HG02588 (cell line): ENCODE data around the gene CYP24A1.

ENCODE experiments used
- ATAC-seq: cut with Tn5 transposase; IDR thresholded peaks from one replicate; pipeline ENCODE4 v1.9.1; 2021; ENCODE audit warnings: mild to moderate bottlenecking, moderate library complexity; ENCODE audit not compliant: unreplicated experiment

Gene CYP24A1

GRCh38 chr20:54173653-54174456, at the start of gene CYP24A1:
Gene CYP24A1, minus strand, starts transcription at chr20:54173986. Its CDS starts 407 bp downstream, at chr20:54173579.
- no peak for ATAC-seq

DNA sequence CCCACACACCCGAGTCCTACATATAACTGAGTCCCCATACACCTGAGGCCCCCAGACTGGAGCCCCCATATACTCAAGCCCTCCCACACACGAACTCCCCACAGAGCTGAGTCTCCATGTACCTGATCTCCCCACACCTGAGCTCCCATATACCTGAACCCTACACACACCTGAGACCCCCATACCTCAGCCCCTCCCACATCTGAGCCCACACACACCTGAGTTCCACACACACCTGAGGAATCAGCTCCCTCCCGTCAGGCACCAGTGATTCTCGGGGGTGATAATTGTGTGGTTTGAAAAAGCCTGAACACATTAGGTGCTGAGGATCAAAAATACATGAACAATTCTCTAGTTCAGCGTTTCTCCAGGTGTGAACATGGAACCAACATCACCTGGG, 49.5 kb upstream of the CYP24A1 start:
- no peak for ATAC-seq

- no peak for ATAC-seq
Measured at GRCh38 chr20:54221996-54222890, 48.5 kb upstream of the CYP24A1 start.

DNA sequence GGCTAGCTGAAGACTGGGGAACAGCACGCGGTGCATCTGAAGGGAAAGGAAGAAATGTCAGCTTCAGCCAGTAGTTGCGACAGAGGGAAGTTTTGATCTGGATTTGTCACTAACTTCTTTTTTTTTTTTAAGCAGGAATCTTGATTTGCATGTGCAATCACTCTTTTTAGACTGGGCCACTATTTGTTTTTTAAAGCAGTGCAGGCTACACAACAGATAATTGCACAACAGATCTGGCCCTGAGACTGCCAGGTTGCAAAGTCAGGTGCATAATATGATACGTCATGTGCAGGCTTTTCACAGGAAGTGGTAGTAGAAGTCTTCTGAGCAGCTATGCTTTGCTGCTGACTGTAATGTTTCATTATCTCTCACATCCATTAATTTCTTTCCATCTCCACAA, 47.6 kb upstream of the CYP24A1 start:
- ATAC-seq = no peak

DNA sequence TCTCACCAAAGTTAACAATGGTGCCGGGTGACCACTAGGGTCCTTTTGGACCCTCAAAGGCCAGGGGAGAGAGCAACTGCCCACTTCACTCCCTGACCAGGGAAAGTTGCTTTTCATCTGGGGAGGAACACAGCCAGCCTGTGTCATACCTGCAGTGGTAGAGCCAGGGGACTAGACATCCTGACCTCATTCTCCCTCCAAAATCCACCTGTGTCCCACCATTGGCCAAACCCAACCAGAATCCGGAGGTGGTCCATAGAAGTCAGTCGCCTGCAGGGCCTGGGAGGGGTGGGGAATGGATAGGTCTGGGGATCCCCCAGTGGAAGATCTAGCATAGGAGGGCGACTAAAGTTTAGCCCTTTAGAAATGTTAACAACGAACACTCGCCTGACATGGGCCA, 46.9 kb upstream of the CYP24A1 start:
- no peak for ATAC-seq

DNA sequence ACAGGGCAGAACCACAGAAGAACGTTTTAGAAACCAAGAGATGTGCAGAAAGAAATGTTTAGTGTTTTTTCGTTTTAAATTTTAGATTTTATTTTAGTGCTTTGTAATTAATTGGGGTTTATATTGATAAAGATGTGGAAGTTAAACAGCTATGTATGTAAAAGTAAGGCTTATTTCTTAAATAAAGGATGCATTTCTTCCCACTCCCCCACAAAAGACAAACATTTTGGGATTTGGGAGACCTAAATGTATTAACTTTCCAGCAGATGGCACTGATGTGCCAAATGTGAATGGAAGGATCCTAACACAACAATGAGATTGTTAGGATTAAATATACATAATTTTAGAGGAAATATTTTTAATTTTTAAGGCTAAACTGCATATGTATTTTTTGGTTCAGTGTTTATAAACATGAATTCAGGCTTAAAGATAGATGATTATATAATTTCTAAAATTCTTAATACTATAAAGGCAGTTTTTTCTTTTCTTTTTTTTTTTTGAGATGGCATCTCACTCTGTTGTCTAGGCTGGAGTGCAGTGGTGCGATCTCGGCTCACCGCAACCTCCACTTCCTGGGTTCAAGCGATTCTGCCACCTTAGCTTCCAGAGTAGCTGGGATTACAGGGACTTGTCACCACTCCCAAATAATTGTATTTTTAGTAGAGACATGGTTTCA, 46.1 kb upstream of the CYP24A1 start:
- no peak for ATAC-seq

- no peak for ATAC-seq
Measured at GRCh38 chr20:54218470-54218869, 44.7 kb upstream of the CYP24A1 start.

DNA sequence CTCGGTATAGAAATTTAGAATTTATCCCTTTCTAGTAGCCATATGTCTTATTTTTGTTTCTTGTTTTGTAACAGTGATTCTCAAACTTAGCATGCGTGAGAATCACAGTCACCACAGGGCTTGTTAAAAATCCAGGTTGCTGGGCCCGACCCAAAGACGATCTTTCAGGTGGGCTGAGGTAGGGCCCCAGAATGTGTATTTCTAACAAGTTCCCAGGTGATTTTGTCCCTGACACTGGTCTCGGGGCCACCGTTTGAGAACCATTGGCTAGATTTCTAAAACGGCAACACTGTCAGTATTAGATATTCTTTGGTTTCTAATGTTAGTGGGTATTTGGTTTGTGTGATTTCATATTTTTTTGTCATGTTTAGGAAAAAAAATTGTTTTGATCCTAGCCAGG, 44.0 kb upstream of the CYP24A1 start:
- ATAC-seq = no peak

GRCh38 chr20:54215157-54215789, 41.5 kb upstream of the CYP24A1 start:
- no peak for ATAC-seq

- no peak for ATAC-seq
Measured at GRCh38 chr20:54214566-54214965, 40.8 kb upstream of the CYP24A1 start.

GRCh38 chr20:54212871-54213270, 39.1 kb upstream of the CYP24A1 start:
- no peak for ATAC-seq

DNA sequence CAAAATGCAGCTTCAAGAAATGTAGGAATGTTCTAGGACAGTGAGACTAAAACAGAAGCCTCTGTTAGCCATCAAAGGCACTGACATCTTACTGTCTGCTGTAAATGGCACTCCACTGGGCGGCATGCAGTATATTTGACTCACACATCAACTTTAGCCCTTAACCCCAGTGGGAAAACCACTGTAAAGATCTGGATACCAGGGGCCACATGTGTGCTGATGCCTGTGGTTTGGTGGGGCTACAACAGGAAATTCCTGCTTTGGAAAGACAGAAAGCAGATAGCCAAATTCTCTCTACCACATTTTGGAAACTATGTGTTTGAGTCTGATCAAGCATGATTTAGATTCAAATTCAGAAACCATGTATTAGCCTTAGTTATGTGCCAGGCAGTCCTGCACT, 38.4 kb upstream of the CYP24A1 start:
- ATAC-seq = no peak

DNA sequence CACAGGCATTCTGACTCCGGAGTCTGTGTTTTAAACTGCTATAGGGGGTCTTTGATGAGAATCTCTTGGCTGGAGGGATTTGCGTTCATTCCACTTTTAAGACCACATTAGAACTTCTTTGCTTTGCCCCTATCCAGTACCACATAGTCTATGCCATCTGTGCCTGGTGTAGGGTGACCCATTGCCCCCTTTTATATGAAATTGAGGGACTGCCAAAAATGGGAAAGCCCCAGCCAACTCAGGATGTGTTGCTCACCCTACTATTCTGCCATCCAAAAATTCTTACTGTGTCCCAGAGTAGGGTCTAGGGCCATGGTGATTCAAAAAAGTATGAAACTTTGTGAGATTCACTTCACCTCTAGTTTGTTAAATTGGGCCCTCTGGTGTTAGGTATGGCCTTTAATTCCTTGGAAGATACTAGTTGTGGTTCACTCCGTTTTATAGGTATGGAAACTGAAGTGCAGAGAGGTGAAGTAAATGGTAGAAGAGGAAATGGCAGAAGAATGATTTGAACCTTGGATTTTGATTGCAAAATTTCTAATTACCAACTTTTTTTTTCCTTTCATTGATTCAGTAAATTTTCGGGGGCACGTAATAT, 35.5 kb upstream of the CYP24A1 start:
- ATAC-seq = no peak

DNA sequence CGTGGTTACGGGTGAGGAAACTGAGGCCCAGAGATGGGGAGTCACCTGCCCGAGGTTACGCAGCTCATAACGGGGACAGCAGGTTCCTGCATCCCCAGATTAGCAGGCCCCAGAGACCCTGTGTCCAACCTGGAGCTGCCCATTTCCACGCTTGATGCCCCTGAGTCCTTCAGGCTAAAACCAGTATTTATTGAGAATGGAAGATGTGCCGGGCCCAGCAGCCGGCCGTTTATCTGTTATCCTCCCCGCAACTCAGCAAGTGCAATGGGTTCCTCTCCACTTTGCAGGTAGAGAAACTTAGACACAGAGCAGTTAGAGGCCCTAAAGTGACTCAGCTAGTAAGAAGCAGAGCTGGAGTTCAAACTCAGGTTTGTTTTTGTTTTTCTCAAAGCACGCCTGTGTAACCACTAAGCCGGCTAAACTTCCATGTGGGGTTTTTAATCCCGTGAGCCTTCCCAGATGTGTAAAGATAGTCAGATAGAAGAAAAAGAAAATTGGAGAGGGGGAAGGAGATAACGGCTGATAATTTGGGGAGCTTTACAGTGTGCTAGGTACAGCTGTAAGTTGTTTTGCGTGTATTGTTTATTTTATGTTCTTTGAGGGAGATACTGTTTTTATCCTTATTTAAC, 34.9 kb upstream of the CYP24A1 start:
- peak; percentile 2 for ATAC-seq

GRCh38 chr20:54207743-54208547, 34.2 kb upstream of the CYP24A1 start, which contains the start of gene PFDN4:
Gene PFDN4, plus strand, starts transcription at chr20:54208087. Its CDS starts 14 bp downstream, at chr20:54208101.
- peak; percentile 97 for ATAC-seq

GRCh38 chr20:54207053-54207742, 33.4 kb upstream of the CYP24A1 start:
- ATAC-seq = no peak

GRCh38 chr20:54205450-54205849, 31.7 kb upstream of the CYP24A1 start:
- no peak for ATAC-seq

DNA sequence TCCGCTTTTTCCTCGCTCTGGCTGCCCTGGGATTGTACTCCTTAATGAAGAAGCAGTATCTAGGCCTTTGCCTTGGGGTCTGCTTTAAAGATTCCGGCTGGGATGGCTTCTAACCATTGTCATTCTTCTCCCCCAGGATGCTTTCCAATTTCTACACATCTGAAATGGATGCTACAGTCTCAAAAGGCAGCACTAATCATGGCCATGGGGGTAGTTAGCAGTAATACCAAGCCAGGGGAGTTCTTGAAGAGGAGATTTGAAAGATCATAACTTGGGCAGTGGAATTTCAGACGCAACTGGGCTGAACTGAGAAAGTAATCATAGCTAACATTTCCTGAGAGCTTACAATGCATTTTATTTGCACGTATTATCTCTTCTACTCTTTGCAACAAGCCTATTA, 30.7 kb upstream of the CYP24A1 start:
- no peak for ATAC-seq

DNA sequence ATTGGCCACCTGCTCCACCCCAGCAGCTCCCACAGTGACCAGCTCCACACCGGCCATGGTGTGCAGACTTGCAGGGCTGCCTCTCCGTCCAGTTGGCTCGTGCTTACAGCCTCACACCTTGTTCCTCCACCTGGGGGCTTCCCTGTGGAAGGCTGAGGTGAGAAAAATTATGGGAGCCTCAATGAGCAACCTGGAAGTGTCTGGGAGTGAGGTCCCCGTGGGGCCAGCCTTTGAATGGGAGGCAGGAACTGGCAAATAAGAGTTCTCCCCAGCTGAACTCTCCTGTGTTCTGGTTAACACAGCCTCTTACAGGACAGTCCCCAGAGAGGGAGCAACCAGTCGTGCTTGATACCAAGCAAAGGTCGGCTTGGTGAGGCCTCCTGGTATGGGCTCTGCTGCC, 30.3 kb upstream of the CYP24A1 start:
- no peak for ATAC-seq
